Spleen (tissue), 7 donors: ENCODE results near the gene RIC1.

Experiments used
- POLR2AphosphoS5 ChIP-seq, 3 donors: sonication (generic); formaldehyde crosslinking; IDR thresholded peaks; one replicate each; pipeline ENCODE4 v1.5.1; 2017; ENCODE audit warnings: antibody characterized with exemption in 3 of 3
- TF ChIP-seq, protein P1 (sequence below), 11 experiments: fragments of 200-600 bp in 7 of 11; fragments of 450-650 bp in 4 of 11; sonication (generic) in 4 of 11; IDR thresholded peaks in 8 of 11; conservative IDR thresholded peaks in 3 of 11; 1 replicate in 7 of 11; 2 replicates in 4 of 11; pipeline versions ENCODE4 v1.4.0 to v1.8.0; 2016 to 2021; ENCODE audit warnings: antibody characterized with exemption in 11 of 11, inconsistent platforms in 4 of 11, mild to moderate bottlenecking in 1 of 11
- donor health status: DM: no; HTN: no; CAD: no; lungs with moderate emphysema.
- donor health status: DM: no; HTN: no; CAD: no.
- donor health status: DM: no; HTN: no; CAD: no.

DNA sequence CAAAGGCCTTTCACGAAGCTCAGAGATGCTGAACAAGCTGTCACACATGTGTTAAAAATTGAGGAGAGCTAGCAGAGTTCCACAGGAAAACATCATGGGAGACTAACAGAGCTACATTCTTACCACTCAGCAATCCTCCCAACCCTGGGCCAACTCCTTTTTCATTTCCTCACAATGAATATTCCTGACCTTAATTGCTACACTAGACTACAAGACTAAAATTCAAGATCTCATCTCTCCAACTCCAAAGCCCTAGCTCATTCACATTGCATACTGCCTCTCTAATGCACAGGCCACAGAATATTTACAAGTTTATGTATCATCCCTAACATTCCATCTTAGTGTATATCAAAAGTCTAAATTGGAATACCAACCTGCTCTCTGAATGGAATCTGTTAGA lies 182.8 kb downstream of the RIC1 start:
- TF ChIP-seq, protein P1, sequence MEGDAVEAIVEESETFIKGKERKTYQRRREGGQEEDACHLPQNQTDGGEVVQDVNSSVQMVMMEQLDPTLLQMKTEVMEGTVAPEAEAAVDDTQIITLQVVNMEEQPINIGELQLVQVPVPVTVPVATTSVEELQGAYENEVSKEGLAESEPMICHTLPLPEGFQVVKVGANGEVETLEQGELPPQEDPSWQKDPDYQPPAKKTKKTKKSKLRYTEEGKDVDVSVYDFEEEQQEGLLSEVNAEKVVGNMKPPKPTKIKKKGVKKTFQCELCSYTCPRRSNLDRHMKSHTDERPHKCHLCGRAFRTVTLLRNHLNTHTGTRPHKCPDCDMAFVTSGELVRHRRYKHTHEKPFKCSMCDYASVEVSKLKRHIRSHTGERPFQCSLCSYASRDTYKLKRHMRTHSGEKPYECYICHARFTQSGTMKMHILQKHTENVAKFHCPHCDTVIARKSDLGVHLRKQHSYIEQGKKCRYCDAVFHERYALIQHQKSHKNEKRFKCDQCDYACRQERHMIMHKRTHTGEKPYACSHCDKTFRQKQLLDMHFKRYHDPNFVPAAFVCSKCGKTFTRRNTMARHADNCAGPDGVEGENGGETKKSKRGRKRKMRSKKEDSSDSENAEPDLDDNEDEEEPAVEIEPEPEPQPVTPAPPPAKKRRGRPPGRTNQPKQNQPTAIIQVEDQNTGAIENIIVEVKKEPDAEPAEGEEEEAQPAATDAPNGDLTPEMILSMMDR (IDR thresholded peaks at IDR 0.05 in 8 of 11, conservative IDR thresholded peaks at IDR 0.05 in 3 of 11) = no peak
- no peak for TF ChIP-seq POLR2AphosphoS5 (IDR thresholded peaks at IDR 0.05)
